COR-L47 (cell line): ENCODE data around the gene C16orf92.

ENCODE experiments used
- DNase-seq: peaks from one replicate; lab custom pipeline; 2025; lab: John Stamatoyannopoulos, UW

C16orf92 gene

GRCh38 chr16:30063278-30063892, 40.4 kb downstream of the C16orf92 start:
- DNase-seq = no peak

GRCh38 chr16:30063893-30064728, 41.1 kb downstream of the C16orf92 start:
- DNase-seq = peak; percentile 78

- DNase-seq = no peak
These were observed 41.7 kb downstream of the C16orf92 start for GRCh38 chr16:30064729-30065101.

GRCh38 chr16:30065102-30065942, 42.3 kb downstream of the C16orf92 start, which contains the start of gene ALDOA:
TSS of gene ALDOA (plus strand) at chr16:30065760. CDS start at chr16:30066898, 1,138 bp downstream.
- peak; percentile 98 for DNase-seq

GRCh38 chr16:30065943-30066760, 43.2 kb downstream of the C16orf92 start:
- DNase-seq = no peak

GRCh38 chr16:30066761-30067583, 44.0 kb downstream of the C16orf92 start:
- no peak for DNase-seq

GRCh38 chr16:30067584-30067916, 44.6 kb downstream of the C16orf92 start:
- no peak for DNase-seq

GRCh38 chr16:30068333-30068732, 45.3 kb downstream of the C16orf92 start:
- DNase-seq = no peak

- DNase-seq = peak; percentile 29
These were observed 46.0 kb downstream of the C16orf92 start for GRCh38 chr16:30068750-30069610.

GRCh38 chr16:30069611-30070462, 46.8 kb downstream of the C16orf92 start:
- DNase-seq = no peak

- DNase-seq = no peak
These were observed 47.5 kb downstream of the C16orf92 start for GRCh38 chr16:30070490-30070889.
